Measurements from ENCODE around the gene ZDHHC7.

Gene ZDHHC7

GRCh38 chr16:84979516-84979915 is 31.8 kb downstream of the ZDHHC7 start:
- in situ Hi-C loops (cut with MboI; ENCODE audit: low pct_unique_long_range_greater_than_20kb, low sequenced_read_pairs, unreplicated experiment): no loop called here
- DNase-seq (ENCODE audit: low spot score): no peak
- TF ChIP-seq CTCF (IDR thresholded peaks at IDR 0.05; ENCODE audit: extremely low read depth, insufficient read depth, missing control alignments): no peak

GRCh38 chr16:84976644-84977400 is 34.5 kb downstream of the ZDHHC7 start:
- no peak for TF ChIP-seq CTCF (IDR thresholded peaks at IDR 0.05; ENCODE audit: extremely low read depth, insufficient read depth, missing control alignments)
- in situ Hi-C loops (cut with MboI; ENCODE audit: low pct_unique_long_range_greater_than_20kb, low sequenced_read_pairs, unreplicated experiment): no loop called here
- DNase-seq (ENCODE audit: low spot score): no peak

- TF ChIP-seq CTCF (IDR thresholded peaks at IDR 0.05; ENCODE audit: extremely low read depth, insufficient read depth, missing control alignments): no peak
- in situ Hi-C loops (cut with MboI; ENCODE audit: low pct_unique_long_range_greater_than_20kb, low sequenced_read_pairs, unreplicated experiment): no loop called here
Measured at GRCh38 chr16:84975522-84975921, 35.8 kb downstream of the ZDHHC7 start.

GRCh38 chr16:84975066-84975465 is 36.3 kb downstream of the ZDHHC7 start:
- DNase-seq (ENCODE audit: low spot score): no peak
- in situ Hi-C loops (cut with MboI; ENCODE audit: low pct_unique_long_range_greater_than_20kb, low sequenced_read_pairs, unreplicated experiment): no loop called here
- TF ChIP-seq CTCF (IDR thresholded peaks at IDR 0.05; ENCODE audit: extremely low read depth, insufficient read depth, missing control alignments): no peak

More at GRCh38 chr16:84975522-84975921, 35.8 kb downstream of the ZDHHC7 start:
- DNase-seq (ENCODE audit: low spot score): no peak

GRCh38 chr16:84973776-84974523 is 37.4 kb downstream of the ZDHHC7 start:
- no peak for DNase-seq (ENCODE audit: low spot score)
- no peak for TF ChIP-seq CTCF (IDR thresholded peaks at IDR 0.05; ENCODE audit: extremely low read depth, insufficient read depth, missing control alignments)
- in situ Hi-C loops (cut with MboI; ENCODE audit: low pct_unique_long_range_greater_than_20kb, low sequenced_read_pairs, unreplicated experiment): loop anchor here (5.0 to 25.0 kb wide), 3 partner anchors 217 to 462 kb away; partner anchors contain the start of genes KLHL36 and MEAK7

- in situ Hi-C loops (cut with MboI; ENCODE audit: low pct_unique_long_range_greater_than_20kb, low sequenced_read_pairs, unreplicated experiment): loop anchor here (5.0 to 25.0 kb wide), 3 partner anchors 216 to 461 kb away; partner anchors contain the start of genes KLHL36 and MEAK7
- TF ChIP-seq CTCF (IDR thresholded peaks at IDR 0.05; ENCODE audit: extremely low read depth, insufficient read depth, missing control alignments): no peak
- DNase-seq (ENCODE audit: low spot score): no peak
Measured at GRCh38 chr16:84973236-84973635, 38.1 kb downstream of the ZDHHC7 start.

Data from GM13977 (cell line).